OCI-LY3 (cell line): ENCODE results near the gene AK1.

Experiments used
- EZH2phosphoT487 ChIP-seq: fragments of 200-600 bp; shearing (Covaris generic); IDR thresholded peaks from 2 replicates; pipeline ENCODE4 v1.6.1; 2018; ENCODE audit warnings: antibody characterized with exemption, mixed run types, low read depth
- TF ChIP-seq, protein P1 (sequence below): fragments of 200-600, 300-600 bp; sonication (generic); IDR thresholded peaks from 2 replicates; pipeline ENCODE4 v1.5.1; 2014; ENCODE audit warnings: antibody characterized with exemption, low read length, low read depth

DNA sequence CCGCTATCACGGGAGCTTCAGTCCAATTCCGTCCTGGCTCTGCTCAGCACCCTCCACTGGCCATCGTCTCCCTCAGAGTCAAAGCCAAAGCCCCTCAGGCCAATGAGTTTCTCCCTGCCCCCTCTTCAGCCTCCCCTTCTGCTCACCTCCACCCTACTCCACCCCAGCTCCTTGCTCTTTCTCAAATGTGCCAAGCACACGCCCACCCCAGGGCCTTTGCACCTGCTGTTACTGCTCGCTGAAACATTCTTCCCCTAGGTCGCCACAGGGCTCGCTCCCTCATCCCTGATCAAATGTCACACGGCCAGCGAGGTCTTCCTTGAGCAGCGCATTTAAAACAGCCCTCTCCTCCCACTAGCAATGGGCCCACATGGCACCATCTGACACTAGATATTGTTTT lies 16.7 kb downstream of the AK1 start:
- TF ChIP-seq, protein P1, sequence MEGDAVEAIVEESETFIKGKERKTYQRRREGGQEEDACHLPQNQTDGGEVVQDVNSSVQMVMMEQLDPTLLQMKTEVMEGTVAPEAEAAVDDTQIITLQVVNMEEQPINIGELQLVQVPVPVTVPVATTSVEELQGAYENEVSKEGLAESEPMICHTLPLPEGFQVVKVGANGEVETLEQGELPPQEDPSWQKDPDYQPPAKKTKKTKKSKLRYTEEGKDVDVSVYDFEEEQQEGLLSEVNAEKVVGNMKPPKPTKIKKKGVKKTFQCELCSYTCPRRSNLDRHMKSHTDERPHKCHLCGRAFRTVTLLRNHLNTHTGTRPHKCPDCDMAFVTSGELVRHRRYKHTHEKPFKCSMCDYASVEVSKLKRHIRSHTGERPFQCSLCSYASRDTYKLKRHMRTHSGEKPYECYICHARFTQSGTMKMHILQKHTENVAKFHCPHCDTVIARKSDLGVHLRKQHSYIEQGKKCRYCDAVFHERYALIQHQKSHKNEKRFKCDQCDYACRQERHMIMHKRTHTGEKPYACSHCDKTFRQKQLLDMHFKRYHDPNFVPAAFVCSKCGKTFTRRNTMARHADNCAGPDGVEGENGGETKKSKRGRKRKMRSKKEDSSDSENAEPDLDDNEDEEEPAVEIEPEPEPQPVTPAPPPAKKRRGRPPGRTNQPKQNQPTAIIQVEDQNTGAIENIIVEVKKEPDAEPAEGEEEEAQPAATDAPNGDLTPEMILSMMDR: no peak
- TF ChIP-seq EZH2phosphoT487: no peak
